GM19328 (cell line): ENCODE results near the gene SLC6A1.

Source experiments
- ATAC-seq: cut with Tn5 transposase; IDR thresholded peaks from one replicate; pipeline ENCODE4 v1.9.1; 2021; ENCODE audit warnings: mild to moderate bottlenecking, moderate library complexity; ENCODE audit not compliant: unreplicated experiment

SLC6A1 gene

GRCh38 chr3:10970306-10970960 lies 22.1 kb upstream of the SLC6A1 start:
- ATAC-seq, result no peak

GRCh38 chr3:10972072-10972782 lies 20.3 kb upstream of the SLC6A1 start:
- ATAC-seq, result no peak

- no peak for ATAC-seq
Measured at GRCh38 chr3:10973046-10973595, 19.4 kb upstream of the SLC6A1 start.

- no peak for ATAC-seq
Measured at GRCh38 chr3:10974131-10974530, 18.4 kb upstream of the SLC6A1 start.

- no peak for ATAC-seq
Measured at GRCh38 chr3:10974746-10975375, 17.7 kb upstream of the SLC6A1 start.

GRCh38 chr3:10975695-10976234 lies 16.8 kb upstream of the SLC6A1 start:
- no peak for ATAC-seq

- no peak for ATAC-seq
Measured at GRCh38 chr3:10976770-10977169, 15.8 kb upstream of the SLC6A1 start.

GRCh38 chr3:10977892-10978510 lies 14.5 kb upstream of the SLC6A1 start:
- no peak for ATAC-seq

GRCh38 chr3:10978956-10979355 lies 13.6 kb upstream of the SLC6A1 start:
- no peak for ATAC-seq

- no peak for ATAC-seq
Measured at GRCh38 chr3:10980312-10980711, 12.2 kb upstream of the SLC6A1 start.

- no peak for ATAC-seq
Measured at GRCh38 chr3:10981031-10981430, 11.5 kb upstream of the SLC6A1 start.

GRCh38 chr3:10981961-10982360 lies 10.6 kb upstream of the SLC6A1 start:
- ATAC-seq, result no peak

GRCh38 chr3:10982782-10983181 lies 9.8 kb upstream of the SLC6A1 start:
- ATAC-seq, result no peak

GRCh38 chr3:10983219-10983916 lies 9.2 kb upstream of the SLC6A1 start:
- ATAC-seq, result no peak

GRCh38 chr3:10984371-10984896 lies 8.1 kb upstream of the SLC6A1 start:
- no peak for ATAC-seq

GRCh38 chr3:10985181-10985580 lies 7.4 kb upstream of the SLC6A1 start:
- no peak for ATAC-seq

- ATAC-seq, result no peak
Measured at GRCh38 chr3:10986592-10986991, 6.0 kb upstream of the SLC6A1 start.

- ATAC-seq, result no peak
Measured at GRCh38 chr3:10988001-10988665, 4.4 kb upstream of the SLC6A1 start.

- no peak for ATAC-seq
Measured at GRCh38 chr3:10988991-10989484, 3.5 kb upstream of the SLC6A1 start.
